OCI-LY3 (cell line): ENCODE data around the gene NBPF3.
A peak's percentile ranks its signal among the peaks of the same experiment; 100 is the strongest.

Experiments
- H2AFZ ChIP-seq: fragments of 200-600, 300-600 bp; shearing (Covaris generic); 2 replicates; pipeline ENCODE4 v1.6.0; 2014; ENCODE audit warnings: antibody characterized with exemption, low read depth, low read length
- H3K27ac ChIP-seq: fragments of 200-600, 300-600 bp; sonication (generic); 2 replicates; pipeline ENCODE4 v1.5.1; 2014; ENCODE audit warnings: mild to moderate bottlenecking, low read length, moderate library complexity, mixed read lengths
- H3K27me3 ChIP-seq: fragments of 200-600, 300-600 bp; sonication (generic); 2 replicates; pipeline ENCODE4 v1.6.1; 2014; ENCODE audit warnings: low read depth, low read length, mixed read lengths
- H3K36me3 ChIP-seq: fragments of 200-600, 300-600 bp; sonication (generic); replicated peaks from 2 replicates; pipeline ENCODE3; 2014; ENCODE audit warnings: low read depth, low read length, mixed read lengths
- H3K4me1 ChIP-seq: fragments of 300-600, 200-600 bp; sonication (generic); 2 replicates; pipeline ENCODE4 v1.6.1; 2014; ENCODE audit warnings: low read length, mixed read lengths
- H3K4me2 ChIP-seq: fragments of 200-600, 300-600 bp; sonication (generic); 2 replicates; pipeline ENCODE4 v1.6.1; 2014; ENCODE audit warnings: low read length, mixed read lengths
- H3K4me3 ChIP-seq: fragments of 300-600, 200-600 bp; sonication (generic); 2 replicates; pipeline ENCODE4 v1.5.1; 2014; ENCODE audit warnings: antibody characterized with exemption, mild to moderate bottlenecking, low read length, moderate library complexity
- H3K79me2 ChIP-seq: fragments of 300-600, 200-600 bp; shearing (Covaris generic); 2 replicates; pipeline ENCODE4 v1.6.1; 2014; ENCODE audit warnings: mild to moderate bottlenecking, low read length, mixed read lengths
- H3K9ac ChIP-seq: fragments of 300-600, 200-600 bp; shearing (Covaris generic); 2 replicates; pipeline ENCODE4 v1.6.0; 2014; ENCODE audit warnings: mild to moderate bottlenecking, low read length, moderate library complexity
- H3K9me3 ChIP-seq: fragments of 200-600, 300-600 bp; shearing (Covaris generic); 2 replicates; pipeline ENCODE4 v1.6.1; 2014; ENCODE audit warnings: low read length, mixed read lengths; ENCODE audit not compliant: insufficient read depth
- H4K20me1 ChIP-seq: fragments of 200-600, 300-600 bp; sonication (generic); 2 replicates; pipeline ENCODE4 v1.6.1; 2016; ENCODE audit warnings: low read length, mixed read lengths; ENCODE audit not compliant: insufficient read depth
- CTCF ChIP-seq: fragments of 200-600, 300-600 bp; sonication (generic); IDR thresholded peaks from 2 replicates; pipeline ENCODE4 v1.5.1; 2014; ENCODE audit warnings: antibody characterized with exemption, low read length, low read depth
- EZH2phosphoT487 ChIP-seq: fragments of 200-600 bp; shearing (Covaris generic); IDR thresholded peaks from 2 replicates; pipeline ENCODE4 v1.6.1; 2018; ENCODE audit warnings: antibody characterized with exemption, mixed run types, low read depth

Gene NBPF3

GRCh38 chr1:21509351-21510112 lies 69.6 kb downstream of the NBPF3 start, which contains the start of gene ALPL:
Gene ALPL (plus strand): TSS chr1:21509423. CDS start chr1:21554082, 44,659 bp downstream.
- no peaks in the 10 kb centered on the region for H3K9me3 ChIP-seq
- H3K27ac ChIP-seq, result no peak within 1 kb of the TSS
- no peaks in the 10 kb centered on the region for H3K79me2 ChIP-seq
- peak within 1 kb of the TSS; percentile 96 for H3K4me2 ChIP-seq
- no peak for TF ChIP-seq EZH2phosphoT487
- no peak for TF ChIP-seq CTCF
- H3K4me1 ChIP-seq, result peaks cover 22% of the 10 kb centered on the region
- H3K9ac ChIP-seq, result peak within 1 kb of the TSS; percentile 50
- H2AFZ ChIP-seq, result peak within 1 kb of the TSS; percentile 89
- no peaks in the 10 kb centered on the region for H4K20me1 ChIP-seq
- peak within 1 kb of the TSS; percentile 72 for H3K4me3 ChIP-seq
- H3K27me3 ChIP-seq, result no peaks in the 10 kb centered on the region
- H3K36me3 ChIP-seq, result no peaks in the 10 kb centered on the region

GRCh38 chr1:21510113-21510493 lies 70.2 kb downstream of the NBPF3 start:
- Histone ChIP-seq H3K9ac (no peak overlapping the region), H3K27me3 (no peaks in the 10 kb centered on the region), H3K79me2 (no peaks in the 10 kb centered on the region), H3K4me3 (no peak overlapping the region), H4K20me1 (no peaks in the 10 kb centered on the region), H3K4me2 (no peak overlapping the region), H3K36me3 (no peaks in the 10 kb centered on the region), H3K27ac (no peak overlapping the region), H2AFZ (no peak overlapping the region), H3K9me3 (no peaks in the 10 kb centered on the region), H3K4me1 (peaks cover 27% of the 10 kb centered on the region)
- no peak for TF ChIP-seq CTCF
- TF ChIP-seq EZH2phosphoT487, result no peak

GRCh38 chr1:21510885-21511578 lies 71.1 kb downstream of the NBPF3 start:
- H3K4me2 ChIP-seq, result no peak overlapping the region
- no peaks in the 10 kb centered on the region for H3K36me3 ChIP-seq
- peaks cover 36% of the 10 kb centered on the region for H3K4me1 ChIP-seq
- H3K9me3 ChIP-seq, result no peaks in the 10 kb centered on the region
- TF ChIP-seq CTCF (no peak), EZH2phosphoT487 (no peak)
- H2AFZ ChIP-seq, result no peak overlapping the region
- H3K79me2 ChIP-seq, result no peaks in the 10 kb centered on the region
- no peak overlapping the region for H3K27ac ChIP-seq
- H3K9ac ChIP-seq, result no peak overlapping the region
- H3K4me3 ChIP-seq, result no peak overlapping the region
- H4K20me1 ChIP-seq, result no peaks in the 10 kb centered on the region
- H3K27me3 ChIP-seq, result no peaks in the 10 kb centered on the region
